Non-pigmented ciliary epithelial cell (primary cell): ENCODE measurements around the gene PROZ.

Source experiments
- DNase-seq: peaks from one replicate; pipeline ENCODE4 v3.0.0-alpha.2; 2010; ENCODE audit warnings: low read depth

Gene PROZ

GRCh38 chr13:113207890-113208420 lies 49.5 kb downstream of the PROZ start:
- no peak for DNase-seq

GRCh38 chr13:113208421-113209335 lies 50.2 kb downstream of the PROZ start, which contains the start of gene PCID2:
Gene PCID2, minus strand, starts transcription at chr13:113208669. Its CDS starts 35 bp downstream, at chr13:113208634.
- DNase-seq, result no peak

- no peak for DNase-seq
Measured at GRCh38 chr13:113209336-113209758, 50.9 kb downstream of the PROZ start, which contains the start of gene CUL4A. Gene CUL4A, plus strand, starts transcription at chr13:113209613. Its CDS starts 15 bp downstream, at chr13:113209628.

GRCh38 chr13:113209759-113210421 lies 51.4 kb downstream of the PROZ start:
- no peak for DNase-seq

GRCh38 chr13:113210833-113211232 lies 52.4 kb downstream of the PROZ start:
- no peak for DNase-seq

- no peak for DNase-seq
Measured at GRCh38 chr13:113211774-113212173, 53.3 kb downstream of the PROZ start.

GRCh38 chr13:113216254-113217048 lies 58.0 kb downstream of the PROZ start:
- peak; percentile 47 for DNase-seq

- no peak for DNase-seq
Measured at GRCh38 chr13:113218586-113218985, 60.1 kb downstream of the PROZ start.

GRCh38 chr13:113219256-113219940 lies 61.0 kb downstream of the PROZ start:
- no peak for DNase-seq

- DNase-seq, result no peak
Measured at GRCh38 chr13:113220141-113220598, 61.7 kb downstream of the PROZ start.

- DNase-seq, result no peak
Measured at GRCh38 chr13:113220877-113221276, 62.4 kb downstream of the PROZ start.
